GM06990 (cell line): ENCODE data around the gene VAV2.

Experiments
- DNase-seq: peaks from one replicate; pipeline ENCODE4 v3.0.0-alpha.2; 2011; ENCODE audit not compliant: insufficient read length; ENCODE audit errors: extremely low read depth
- H3K27me3 ChIP-seq: replicated peaks from 2 replicates; pipeline ENCODE4 v1.6.0; 2011; ENCODE audit warnings: low read length; ENCODE audit not compliant: control insufficient read depth, insufficient read depth
- H3K36me3 ChIP-seq: 2 replicates; pipeline ENCODE4 v1.5.1; 2011; ENCODE audit warnings: low read length; ENCODE audit not compliant: control insufficient read depth, insufficient read depth
- H3K4me3 ChIP-seq: replicated peaks from 2 replicates; pipeline ENCODE4 v1.5.1; 2011; ENCODE audit warnings: low read depth, mild to moderate bottlenecking, control low read depth, low read length
- CTCF ChIP-seq: IDR thresholded peaks from 2 replicates; pipeline ENCODE4 v1.5.1; 2011; ENCODE audit warnings: low read length, control low read depth, mild to moderate bottlenecking, inconsistent platforms; ENCODE audit not compliant: insufficient read depth, poor library complexity, severe bottlenecking

VAV2 gene

DNA sequence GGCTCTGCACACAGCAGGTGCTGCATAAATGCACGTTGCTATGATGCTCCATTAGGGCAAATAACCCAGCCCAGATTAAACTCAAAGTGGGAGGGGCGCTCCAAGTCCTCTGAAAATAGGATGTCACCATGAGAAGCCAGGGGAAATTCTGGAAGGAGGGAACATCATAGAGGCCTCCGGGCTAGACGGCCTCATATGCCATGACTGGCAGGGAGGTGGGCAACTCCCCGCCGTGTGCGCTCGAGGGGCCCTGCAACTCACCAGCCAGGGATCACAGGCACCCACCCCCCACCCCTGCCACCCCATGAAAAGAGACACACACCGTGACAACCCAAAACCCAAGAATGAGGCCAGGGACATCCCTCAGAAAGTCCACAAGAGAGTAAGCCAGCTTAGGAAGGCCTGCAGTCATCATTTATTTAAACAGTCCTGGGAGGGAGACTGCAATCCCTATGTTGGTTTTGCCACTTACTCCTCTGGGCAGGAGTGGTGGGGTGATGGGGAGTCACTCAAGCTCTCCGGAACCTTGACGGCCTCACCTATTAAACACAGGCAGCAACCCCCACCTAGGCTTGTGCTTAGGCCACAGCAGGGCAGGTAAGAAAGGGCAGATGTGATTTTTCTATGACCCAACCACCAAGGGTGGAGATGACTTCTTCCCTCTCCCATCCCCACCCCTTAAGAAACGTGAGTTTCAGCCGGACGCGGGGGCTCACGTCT, 4.0 kb downstream of the VAV2 start:
- no peaks in the 10 kb centered on the region for H3K27me3 ChIP-seq
- no peak for TF ChIP-seq CTCF
- H3K36me3 ChIP-seq: peaks cover 3% of the 10 kb centered on the region
- no peak for DNase-seq
- H3K4me3 ChIP-seq: no peak overlapping the region

- Histone ChIP-seq H3K36me3 (peaks cover 3% of the 10 kb centered on the region), H3K27me3 (no peaks in the 10 kb centered on the region), H3K4me3 (no peak overlapping the region)
- DNase-seq: no peak
- no peak for TF ChIP-seq CTCF
These were observed 4.7 kb downstream of the VAV2 start for GRCh38 chr9:133987446-133987788.

DNA sequence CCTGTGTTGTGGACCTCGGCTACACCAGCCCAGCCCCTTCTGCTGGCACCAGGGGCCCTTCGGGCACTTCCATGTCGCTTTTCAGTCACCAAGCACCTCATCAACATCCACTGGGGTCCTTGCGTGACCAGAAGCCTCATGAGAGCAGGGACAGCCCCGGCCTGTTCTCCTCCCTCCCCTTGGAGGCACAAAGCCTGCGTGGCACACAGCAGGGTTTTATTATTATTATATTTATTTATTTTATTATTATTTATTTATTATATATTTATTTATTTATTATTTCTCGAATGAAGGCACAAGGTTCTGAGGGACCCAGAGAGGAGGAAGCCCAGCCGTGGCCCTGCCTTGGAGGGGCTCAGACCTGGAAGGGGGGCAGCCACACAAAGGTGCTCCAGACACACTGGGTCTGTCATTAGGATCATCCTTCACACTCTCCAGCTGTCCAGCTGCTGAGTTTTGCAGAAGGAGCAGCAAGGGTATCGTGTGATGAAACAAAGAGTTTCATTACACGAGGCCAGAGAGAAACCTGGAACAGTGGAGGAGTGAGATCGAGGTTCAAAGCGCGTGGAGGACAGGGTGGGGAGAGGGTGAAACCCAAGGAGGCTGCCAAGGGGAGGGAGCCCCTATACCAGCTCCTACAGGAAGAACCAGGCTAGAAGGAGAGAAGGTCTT, 5.2 kb downstream of the VAV2 start:
- Histone ChIP-seq H3K27me3 (no peaks in the 10 kb centered on the region), H3K36me3 (peaks cover 3% of the 10 kb centered on the region), H3K4me3 (no peak overlapping the region)
- TF ChIP-seq CTCF: no peak
- no peak for DNase-seq

DNA sequence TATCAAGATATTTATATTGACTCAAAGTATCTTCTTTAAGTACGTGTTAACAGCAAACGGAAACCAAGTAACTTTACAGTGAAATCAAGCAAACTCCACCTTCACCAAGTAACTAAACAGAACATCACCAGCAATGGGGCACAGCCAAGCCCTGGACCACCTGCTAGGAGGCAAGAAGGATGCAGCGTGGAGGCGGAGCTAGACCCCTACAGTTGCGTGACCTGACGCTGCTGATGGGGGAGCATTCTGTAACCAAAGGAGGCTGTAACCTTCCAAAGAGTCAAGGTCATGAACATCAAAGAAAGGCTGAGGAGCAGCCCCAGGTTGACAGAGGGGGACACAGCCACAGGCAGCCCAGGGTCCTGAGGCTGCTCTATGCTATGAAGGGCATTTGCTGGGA, 6.1 kb downstream of the VAV2 start:
- H3K4me3 ChIP-seq: no peak overlapping the region
- H3K27me3 ChIP-seq: no peaks in the 10 kb centered on the region
- peaks cover 3% of the 10 kb centered on the region for H3K36me3 ChIP-seq
- no peak for TF ChIP-seq CTCF
- DNase-seq: no peak

DNA sequence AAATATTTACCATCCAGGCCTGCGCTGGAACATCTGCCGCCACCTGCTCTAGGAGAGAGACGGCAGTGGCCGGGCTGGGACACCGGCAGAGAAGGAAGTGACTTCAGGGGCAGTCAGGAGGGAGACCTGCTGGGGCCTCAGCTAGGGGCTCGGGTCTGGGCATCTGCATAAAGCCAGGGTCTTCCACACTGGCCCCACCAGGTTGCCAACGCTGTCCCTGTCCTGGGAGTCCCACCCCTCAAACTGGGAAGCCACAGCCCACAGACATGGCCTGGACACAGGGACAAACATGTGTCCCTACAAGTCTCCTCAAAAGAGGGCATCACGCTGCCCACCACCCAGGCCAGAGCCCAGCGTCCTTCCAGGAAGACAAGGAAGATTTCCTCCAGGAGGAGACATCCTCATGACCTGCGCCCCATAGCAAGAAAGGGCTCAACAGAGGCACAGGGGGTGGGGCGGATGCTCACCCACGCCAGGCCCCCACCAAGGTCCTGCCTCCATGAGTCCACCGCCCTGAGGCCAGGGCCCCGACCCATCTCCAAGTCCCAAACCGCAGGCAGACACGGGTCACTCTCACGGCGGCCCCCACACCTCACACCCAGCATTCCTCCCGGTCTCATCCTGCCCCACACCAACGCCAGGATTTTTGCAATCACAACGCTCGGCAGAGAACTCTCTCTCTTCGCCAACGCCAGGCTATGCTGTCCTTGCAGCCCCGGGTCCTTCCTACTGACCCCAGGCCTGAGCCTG, 9.0 kb downstream of the VAV2 start:
- no peaks in the 10 kb centered on the region for H3K27me3 ChIP-seq
- no peak for TF ChIP-seq CTCF
- DNase-seq: no peak
- H3K36me3 ChIP-seq: peaks cover 3% of the 10 kb centered on the region
- no peak overlapping the region for H3K4me3 ChIP-seq
